Posterior vena cava (tissue), 2 donors: ENCODE data around the gene GMDS. TPM values are rescaled to one million over a fixed set of nuclear protein-coding genes. Genes with fewer than 3 reads are reported as not detected.
A peak's percentile ranks its signal among the peaks of the same experiment; 100 is the strongest.

ENCODE experiments used
- DNase-seq: peaks from one replicate; pipeline ENCODE4 v3.0.0-alpha.2; 2020; ENCODE audit warnings: low spot score
- intact Hi-C, 2 donors: fragments of 100-400 bp; cut with DNase I; formaldehyde crosslinking; loops; one replicate each; pipeline versions ENCODE4 v1.14.1 to v1.14.2; 2022 to 2023
- total RNA-seq, 2 donors: library from RNA; stranded (reverse); fragmentation: NEBNext Ultra II Directional; extraction: Animal tissue kit (Norgen Biotek cat#: 25700); gene quantifications; one replicate each; pipeline ENCODE4 v1.2.1, GENCODE V29; 2021
- donor health status: DM: yes; HTN: yes; CAD: no.
- donor health status: DM: yes; HTN: yes; CAD: no.

Gene GMDS
- total RNA-seq, 2 donors from 2014 or later = 14.9 to 20.1 TPM

GRCh38 chr6:1737463-1738311 is 507.7 kb downstream of the GMDS start:
- no peak for DNase-seq
- intact Hi-C loops = no loop called here

DNA sequence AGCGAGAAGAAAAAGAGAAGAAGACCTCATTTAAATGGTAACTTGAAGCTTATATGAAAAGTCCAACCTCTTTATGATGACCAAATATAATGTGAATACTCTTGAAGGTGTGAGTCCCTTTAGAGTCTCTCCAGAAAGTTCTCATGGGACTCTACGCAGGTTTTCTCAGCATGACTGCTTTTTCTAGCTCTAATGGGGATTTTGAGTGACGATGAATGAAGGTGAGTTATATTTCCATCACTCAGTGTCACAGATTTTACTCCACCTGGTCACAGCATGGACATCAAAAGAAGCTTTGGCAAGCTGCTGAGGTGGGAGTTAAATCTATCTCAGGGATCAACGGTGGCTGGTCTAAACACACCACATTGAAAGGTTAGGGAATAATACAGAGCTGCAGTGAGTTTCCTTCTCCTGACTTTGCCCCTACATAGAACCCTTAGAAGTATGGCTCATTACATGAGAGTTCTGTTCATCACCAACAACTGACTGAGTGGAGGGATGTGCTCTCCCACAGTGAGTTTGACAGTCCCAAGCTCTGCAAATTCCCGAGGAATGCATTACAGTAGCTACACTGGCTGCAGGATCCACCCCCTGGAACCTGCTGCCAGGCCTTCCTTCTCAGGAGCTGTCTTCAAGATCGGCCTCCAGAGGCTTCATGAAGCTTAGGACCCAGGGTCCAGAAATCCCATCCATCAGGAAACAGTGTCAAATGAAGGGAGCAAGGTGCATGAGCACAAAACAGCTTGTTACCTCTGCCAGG is 508.9 kb downstream of the GMDS start:
- intact Hi-C loops = no loop called here

DNA sequence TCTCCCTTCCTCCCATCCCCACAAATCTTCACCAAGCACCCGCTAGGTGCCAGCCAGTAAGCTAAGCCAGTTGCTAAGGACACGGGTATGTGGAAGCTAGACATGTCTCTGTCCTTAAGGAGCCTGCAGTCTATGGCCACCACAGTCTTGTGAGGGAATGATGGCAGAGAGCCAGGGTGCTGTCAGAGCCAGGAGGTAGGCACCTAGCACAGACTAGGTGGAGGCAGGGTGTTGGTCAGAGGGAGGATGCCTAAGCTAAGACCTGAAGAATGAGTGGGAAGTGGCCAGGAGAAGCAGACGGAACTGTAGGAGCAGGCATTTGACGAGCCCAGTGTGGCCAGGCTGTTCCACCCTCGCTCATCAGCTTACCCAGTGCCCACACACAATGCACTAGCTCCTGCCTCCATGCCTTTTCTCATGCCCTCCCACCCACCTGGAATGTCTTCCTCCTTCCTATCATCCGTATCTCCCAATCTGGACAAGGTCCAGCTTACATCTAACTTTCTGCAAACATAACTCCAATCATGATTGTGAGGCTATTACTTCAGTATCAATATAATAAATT is 510.1 kb downstream of the GMDS start:
- intact Hi-C loops = no loop called here
- DNase-seq = no peak

More for the DNA sequence above, 508.9 kb downstream of the GMDS start:
- no peak for DNase-seq

DNA sequence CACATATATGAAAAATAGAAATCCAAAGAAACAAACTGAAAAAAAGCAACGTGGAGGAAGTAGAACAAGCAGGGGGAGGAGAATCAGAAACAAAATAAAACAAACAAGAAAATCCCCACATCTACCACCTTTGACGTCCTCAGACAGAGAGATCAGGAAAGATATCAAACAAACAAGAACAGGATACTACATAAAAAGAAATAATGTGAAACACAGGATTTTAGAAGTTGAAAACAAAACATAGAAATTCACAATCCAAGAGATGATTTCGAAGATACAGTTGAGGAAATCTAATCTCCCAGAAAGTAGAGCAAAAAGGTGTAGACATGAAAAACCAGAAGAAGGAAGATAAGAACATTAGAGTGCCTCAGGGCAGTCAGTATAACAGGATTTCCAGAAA is 514.5 kb downstream of the GMDS start:
- no peak for DNase-seq
- intact Hi-C loops = no loop called here

GRCh38 chr6:1729750-1730140 is 515.7 kb downstream of the GMDS start:
- no peak for DNase-seq
- intact Hi-C loops = loop anchor here in 1 of 2 donors (2.0 kb wide), 1 partner anchor 67 kb away; no protein-coding TSS in a partner anchor

DNA sequence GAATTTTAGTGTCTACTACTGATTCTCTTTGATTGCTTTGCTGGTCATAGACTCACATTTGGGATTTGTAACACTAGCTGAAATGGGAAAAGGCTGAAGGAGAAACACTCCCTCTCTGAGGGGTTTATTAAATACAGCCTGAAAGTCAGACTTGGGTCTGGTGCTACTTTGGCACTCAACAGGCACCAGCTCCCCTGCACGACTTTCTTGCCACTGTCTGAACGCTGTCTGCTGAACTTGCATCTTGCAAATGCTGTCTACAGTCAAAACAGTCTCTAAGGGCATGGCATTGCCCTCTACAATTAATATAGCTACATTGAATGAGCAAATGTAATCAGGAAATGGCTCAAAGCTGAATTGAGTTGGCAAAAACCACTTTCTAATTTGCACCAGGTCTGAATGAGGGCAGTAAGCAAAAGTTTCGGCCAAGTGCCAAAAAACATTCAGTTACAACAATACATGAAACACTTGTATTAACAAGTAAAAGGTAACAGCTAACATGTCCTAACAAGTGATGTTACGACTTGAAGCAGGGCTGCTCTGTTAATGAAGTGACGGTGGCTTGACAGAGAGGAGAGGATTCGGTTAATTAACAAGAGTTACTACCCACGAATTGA is 516.2 kb downstream of the GMDS start:
- intact Hi-C loops = loop anchor here in 1 of 2 donors (2.0 kb wide), 1 partner anchor 68 kb away; no protein-coding TSS in a partner anchor
- DNase-seq = no peak

- DNase-seq = no peak
- intact Hi-C loops = no loop called here
Observed at GRCh38 chr6:1726341-1726768, 519.0 kb downstream of the GMDS start.

DNA sequence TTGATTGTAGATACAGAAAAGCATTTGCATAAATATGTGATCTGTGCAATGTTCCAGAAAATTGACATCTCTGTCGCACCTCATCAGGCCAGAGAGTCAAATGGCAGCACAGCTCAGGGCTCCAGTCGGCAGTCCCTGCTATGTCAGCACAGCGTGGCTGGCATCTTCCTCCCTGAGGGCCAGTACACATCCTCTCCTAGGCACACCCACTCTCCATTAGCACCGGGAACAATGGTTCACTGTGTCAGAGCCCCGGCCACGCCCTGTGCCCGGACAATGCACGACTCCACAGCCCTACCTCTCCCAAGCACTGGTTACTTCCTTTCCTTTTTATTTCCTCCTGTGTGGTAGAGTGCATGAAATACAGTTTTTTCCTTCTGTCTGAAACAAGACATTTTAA is 520.8 kb downstream of the GMDS start:
- intact Hi-C loops = no loop called here
- DNase-seq = peak; percentile 87

- DNase-seq = no peak
- intact Hi-C loops = no loop called here
Observed at GRCh38 chr6:1724124-1724523, 521.3 kb downstream of the GMDS start.

- no peak for DNase-seq
- intact Hi-C loops = no loop called here
Observed at GRCh38 chr6:1722801-1723200, 522.6 kb downstream of the GMDS start.

GRCh38 chr6:1720620-1721322 is 524.6 kb downstream of the GMDS start:
- intact Hi-C loops = no loop called here
- no peak for DNase-seq

DNA sequence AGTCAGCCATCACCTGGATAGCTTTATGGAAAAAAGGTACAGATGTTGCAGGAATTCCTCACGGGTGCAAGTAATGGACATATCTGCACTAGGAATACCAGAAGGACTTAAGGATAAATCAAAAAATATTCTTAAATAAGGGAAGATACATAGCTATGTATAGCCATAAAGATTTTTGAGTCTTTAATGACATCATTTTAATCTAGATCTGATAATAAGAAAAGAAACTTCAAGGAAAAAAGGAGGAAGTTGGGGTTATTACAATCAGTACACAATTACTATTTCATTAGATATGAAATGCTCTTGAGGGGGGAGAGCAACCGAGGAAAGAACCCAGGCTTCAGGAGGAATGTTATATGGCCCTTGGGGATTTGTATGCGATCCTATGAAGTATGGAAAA is 525.5 kb downstream of the GMDS start:
- no peak for DNase-seq
- intact Hi-C loops = no loop called here

GRCh38 chr6:1716868-1717267 is 528.5 kb downstream of the GMDS start:
- intact Hi-C loops = no loop called here
- no peak for DNase-seq

GRCh38 chr6:1716396-1716795 is 529.0 kb downstream of the GMDS start:
- intact Hi-C loops = no loop called here
- DNase-seq = no peak

- DNase-seq = no peak
- intact Hi-C loops = no loop called here
Observed at GRCh38 chr6:1715336-1715735, 530.1 kb downstream of the GMDS start.

GRCh38 chr6:1714654-1715053 is 530.8 kb downstream of the GMDS start:
- DNase-seq = no peak
- intact Hi-C loops = no loop called here

- intact Hi-C loops = no loop called here
- no peak for DNase-seq
Observed at GRCh38 chr6:1713016-1713600, 532.3 kb downstream of the GMDS start.

- intact Hi-C loops = no loop called here
- DNase-seq = no peak
Observed at GRCh38 chr6:1712451-1712850, 533.0 kb downstream of the GMDS start.

DNA sequence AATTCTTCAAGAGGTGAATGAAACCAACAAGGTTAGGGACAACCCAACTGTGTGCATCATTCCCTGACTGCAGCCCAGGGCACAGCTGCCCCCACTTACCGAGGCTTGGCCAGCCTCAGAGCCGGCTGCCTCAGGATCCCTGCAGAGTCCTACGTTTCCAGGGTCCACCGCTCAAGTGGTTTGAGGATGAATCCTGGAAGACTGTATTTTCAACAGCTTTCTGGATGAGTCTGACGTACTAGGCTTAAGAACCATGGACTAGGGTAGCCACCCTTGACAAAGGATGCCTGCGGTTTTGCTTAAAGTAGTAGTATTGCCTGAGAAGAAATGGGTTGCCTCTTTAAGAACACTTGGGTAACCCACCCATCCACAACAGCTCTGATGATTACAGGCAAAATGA is 534.3 kb downstream of the GMDS start:
- no peak for DNase-seq
- intact Hi-C loops = no loop called here
